ENCODE measurements around the gene KLK12.

KLK12 gene

DNA sequence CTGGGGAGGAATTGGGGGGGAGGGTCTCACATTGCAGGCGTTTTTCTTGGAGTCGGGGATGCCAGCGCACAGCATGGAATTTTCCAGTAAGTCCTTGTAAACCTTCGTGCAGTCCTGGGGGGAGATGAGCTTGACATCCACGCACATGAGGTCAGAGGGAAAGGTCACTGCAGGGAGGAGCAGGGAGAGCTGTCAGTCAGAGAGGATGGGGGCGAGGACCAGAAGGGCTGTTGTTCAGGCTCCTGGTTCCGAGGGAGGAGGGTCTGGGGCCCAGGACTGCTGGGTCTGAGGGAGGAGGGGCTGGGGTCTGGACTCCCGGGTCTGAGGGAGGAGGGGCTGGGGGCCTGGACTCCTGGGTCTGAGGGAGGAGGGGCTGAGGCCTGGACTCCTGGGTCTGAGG lies 55.0 kb downstream of the KLK12 start:
- no peak for DNase-seq
